ENCODE data around the gene DHPS.
"Not testable (repeated sequence)": the region's sequence is repeated elsewhere in the genome, so short reads cannot be mapped to it uniquely, and the experiment has no call there.

GRCh38 chr19:12712077-12712476 is 30.4 kb upstream of the DHPS start:
- peak; percentile 15 to 57 (median 34) for TF ChIP-seq CTCF (IDR thresholded peaks at IDR 0.05)
- TF ChIP-seq POLR2A, EP300 (IDR thresholded peaks at IDR 0.05): not testable (repeated sequence)
